ENCODE measurements around the gene BOLL. TPM values are rescaled to one million over a fixed set of nuclear protein-coding genes. Genes with fewer than 3 reads are reported as not detected.
A peak's percentile ranks its signal among the peaks of the same experiment; 100 is the strongest.
"Not testable (repeated sequence)": the region's sequence is repeated elsewhere in the genome, so short reads cannot be mapped to it uniquely, and the experiment has no call there.

The BOLL gene
- not detected for total RNA-seq

GRCh38 chr2:197784956-197785941 is at the start of gene BOLL:
TSS of gene BOLL (minus strand) at chr2:197785319. CDS start at chr2:197781850, 3,469 bp downstream.
- Histone ChIP-seq H3K27me3 (no peaks in the 10 kb centered on the region), H3K27ac (no peak within 1 kb of the TSS), H3K9me3 (no peaks in the 10 kb centered on the region), H3K4me3 (peak within 1 kb of the TSS; percentile 23 to 27), H3K36me3 (no peaks in the 10 kb centered on the region), H3K4me1 (peaks cover 10% of the 10 kb centered on the region)
- no peak for DNase-seq (ENCODE audit: extremely low spot score in 2 of 2)
- no peak for TF ChIP-seq CTCF (IDR thresholded peaks at IDR 0.05)
- no peak for TF ChIP-seq POLR2A (IDR thresholded peaks at IDR 0.05)
- TF ChIP-seq POLR2AphosphoS5 (IDR thresholded peaks at IDR 0.05; ENCODE audit: insufficient read depth in 1 of 2, low read depth in 1 of 2) = no peak
- intact Hi-C loops (cut with DNase I) = no loop called here

- H3K36me3 ChIP-seq; H3K4me3 ChIP-seq; H3K27me3 ChIP-seq; H3K27ac ChIP-seq; intact Hi-C loops (cut with DNase I); H3K9me3 ChIP-seq; DNase-seq (ENCODE audit: extremely low spot score in 2 of 2); H3K4me1 ChIP-seq: not testable (repeated sequence)
These were observed 49.7 kb upstream of the BOLL start for GRCh38 chr2:197834771-197835170.

- no peak overlapping the region for H3K4me3 ChIP-seq
- intact Hi-C loops (cut with DNase I) = no loop called here
- DNase-seq (ENCODE audit: extremely low spot score in 2 of 2) = no peak
- no peaks in the 10 kb centered on the region for H3K4me1 ChIP-seq
- TF ChIP-seq POLR2A (IDR thresholded peaks at IDR 0.05) = no peak
- no peak for TF ChIP-seq CTCF (IDR thresholded peaks at IDR 0.05)
- TF ChIP-seq POLR2AphosphoS5 (IDR thresholded peaks at IDR 0.05; ENCODE audit: insufficient read depth in 1 of 2, low read depth in 1 of 2) = no peak
- H3K36me3 ChIP-seq = no peaks in the 10 kb centered on the region
- no peaks in the 10 kb centered on the region for H3K9me3 ChIP-seq
- no peak overlapping the region for H3K27ac ChIP-seq
- H3K27me3 ChIP-seq = no peaks in the 10 kb centered on the region
These were observed 43.5 kb upstream of the BOLL start for GRCh38 chr2:197828464-197829135.

GRCh38 chr2:197827618-197828017 is 42.5 kb upstream of the BOLL start:
- TF ChIP-seq POLR2A (IDR thresholded peaks at IDR 0.05) (no peak), CTCF (IDR thresholded peaks at IDR 0.05) (no peak)
- Histone ChIP-seq H3K4me1 (peaks cover 1% of the 10 kb centered on the region), H3K36me3 (no peaks in the 10 kb centered on the region), H3K27ac (no peak overlapping the region), H3K4me3 (no peak overlapping the region), H3K9me3 (no peaks in the 10 kb centered on the region), H3K27me3 (no peaks in the 10 kb centered on the region)
- intact Hi-C loops (cut with DNase I) = no loop called here
- DNase-seq (ENCODE audit: extremely low spot score in 2 of 2) = no peak

GRCh38 chr2:197822333-197822732 is 37.2 kb upstream of the BOLL start:
- Histone ChIP-seq H3K4me3 (no peak overlapping the region), H3K9me3 (no peaks in the 10 kb centered on the region), H3K27ac (no peak overlapping the region), H3K27me3 (no peaks in the 10 kb centered on the region), H3K36me3 (no peaks in the 10 kb centered on the region), H3K4me1 (peaks cover 12% of the 10 kb centered on the region)
- no peak for DNase-seq (ENCODE audit: extremely low spot score in 2 of 2)
- TF ChIP-seq POLR2AphosphoS5 (IDR thresholded peaks at IDR 0.05; ENCODE audit: insufficient read depth in 1 of 2, low read depth in 1 of 2) (peak in 1 of 2 donors; percentile 56), POLR2A (IDR thresholded peaks at IDR 0.05) (no peak), CTCF (IDR thresholded peaks at IDR 0.05) (no peak)
- intact Hi-C loops (cut with DNase I) = no loop called here

Data from vagina (tissue), 2 donors.